GM12878 (cell line): ENCODE data around the gene ACADVL. TPM values are rescaled to one million over a fixed set of nuclear protein-coding genes. Genes with fewer than 3 reads are reported as not detected.

Experiments
- CEBPB ChIP-seq, 2 experiments: fragments of 150-350 bp in 1 of 2; IDR thresholded peaks; 2 replicates each; pipeline ENCODE4 v1.6.1; 2012 to 2014; ENCODE audit warnings: low read depth in 2 of 2, low read length in 2 of 2, borderline replicate concordance in 1 of 2, inconsistent platforms in 1 of 2
- CHD2 ChIP-seq: IDR thresholded peaks from 2 replicates; pipeline ENCODE4 v1.6.1; 2011; ENCODE audit warnings: low read depth, low read length, improper control_type of control experiment, borderline replicate concordance
- CREB1 ChIP-seq: IDR thresholded peaks from 2 replicates; pipeline ENCODE4 v1.6.1; 2012; ENCODE audit warnings: low read depth, mild to moderate bottlenecking, inconsistent platforms
- EED ChIP-seq: sonication (generic); IDR thresholded peaks from 2 replicates; pipeline ENCODE4 v1.6.1; 2016; ENCODE audit warnings: antibody characterized with exemption, low read depth
- HCFC1 ChIP-seq: fragments of 150-350 bp; IDR thresholded peaks from 2 replicates; pipeline ENCODE4 v1.6.1; 2014; ENCODE audit warnings: low read length
- KLF5 ChIP-seq: fragments of 450-650 bp; IDR thresholded peaks from 2 replicates; pipeline ENCODE4 v1.6.1; 2014; ENCODE audit warnings: mild to moderate bottlenecking; ENCODE audit not compliant: partially characterized antibody
- MEF2A ChIP-seq: IDR thresholded peaks from 2 replicates; pipeline ENCODE4 v1.6.1; 2011; ENCODE audit warnings: low read depth, mild to moderate bottlenecking, low read length, moderate library complexity; ENCODE audit not compliant: insufficient read depth
- MTA3 ChIP-seq: IDR thresholded peaks from 2 replicates; pipeline ENCODE4 v1.6.1; 2012; ENCODE audit warnings: low read length, inconsistent platforms, borderline replicate concordance
- MYB ChIP-seq: fragments of 150-350 bp; IDR thresholded peaks from 2 replicates; pipeline ENCODE4 v1.6.1; 2014; ENCODE audit warnings: mild to moderate bottlenecking, low read depth, low read length, borderline replicate concordance
- NR2C1 ChIP-seq: fragments of 450-650 bp; IDR thresholded peaks from 2 replicates; pipeline ENCODE4 v1.6.1; 2017; ENCODE audit warnings: antibody characterized with exemption, mild to moderate bottlenecking, moderate library complexity
- NR2F1 ChIP-seq: fragments of 450-650 bp; conservative IDR thresholded peaks from 2 replicates; pipeline ENCODE4 v1.6.1; 2017; ENCODE audit warnings: mild to moderate bottlenecking
- NRF1 ChIP-seq: conservative IDR thresholded peaks from 2 replicates; pipeline ENCODE4 v1.6.1; 2011; ENCODE audit warnings: mild to moderate bottlenecking, low read depth, low read length, improper control_type of control experiment
- POLR2AphosphoS5 ChIP-seq: IDR thresholded peaks from 2 replicates; pipeline ENCODE4 v1.6.1; 2011; ENCODE audit warnings: mild to moderate bottlenecking, low read length, inconsistent platforms
- SMAD1 ChIP-seq: fragments of 450-650 bp; IDR thresholded peaks from 2 replicates; pipeline ENCODE4 v1.6.1; 2018; ENCODE audit warnings: mild to moderate bottlenecking, low read depth; ENCODE audit not compliant: partially characterized antibody
- SREBF1 ChIP-seq: IDR thresholded peaks from 2 replicates; pipeline ENCODE4 v1.6.1; 2012; ENCODE audit warnings: mild to moderate bottlenecking, low read length
- YBX1 ChIP-seq: fragments of 450-650 bp; IDR thresholded peaks from 2 replicates; pipeline ENCODE4 v1.6.1; 2016; ENCODE audit warnings: antibody characterized with exemption
- YY1 ChIP-seq: IDR thresholded peaks from 2 replicates; pipeline ENCODE4 v1.6.1; 2011; ENCODE audit warnings: low read depth, mild to moderate bottlenecking, low read length
- ZBED1 ChIP-seq: IDR thresholded peaks from 2 replicates; pipeline ENCODE4 v1.6.1; 2016; ENCODE audit warnings: borderline replicate concordance
- polyA plus RNA-seq, 11 experiments: library from polyadenylated mRNA; depleted of rRNA in 4 of 11; unstranded in 6 of 11; stranded (reverse) in 5 of 11; fragments of >200 nt; fragmentation: Nextera tagmentation in 4 of 11; fragmentation: Illumina TruSeq in 1 of 11; extraction: Ambion mirVana in 4 of 11; extraction: Trizol in 1 of 11; gene quantifications; 1 replicate in 1 of 11; 2 replicates in 10 of 11; pipeline versions ENCODE4 v1.2.1 to v1.2.3, GENCODE V29; 2011 to 2016; ENCODE audit warnings: inconsistent platforms in 2 of 11, missing spikeins in 2 of 11, low read depth in 1 of 11
- total RNA-seq, 4 experiments: library from RNA; depleted of rRNA in 3 of 4; stranded (reverse); fragments of >200 nt in 3 of 4; fragmentation: Illumina TruSeq in 1 of 4; extraction: Trizol in 1 of 4; gene quantifications; 2 replicates each; pipeline versions ENCODE4 v1.2.1 to v1.2.3, GENCODE V29; 2013 to 2021
- TF ChIP-seq, protein P1 (sequence below): IDR thresholded peaks from 2 replicates; pipeline ENCODE4 v1.6.1; 2012; ENCODE audit warnings: low read depth, low read length, improper control_type of control experiment
- TF ChIP-seq, protein P2 (sequence below): IDR thresholded peaks from 2 replicates; pipeline ENCODE4 v1.6.1; 2011; ENCODE audit warnings: low read depth, mild to moderate bottlenecking, low read length, moderate library complexity, borderline replicate concordance; ENCODE audit errors: extremely low read depth
- TF ChIP-seq, protein P3 (sequence below): IDR thresholded peaks from 2 replicates; pipeline ENCODE4 v1.6.1; 2012; ENCODE audit warnings: improper control_type of control experiment, low read depth, low read length; ENCODE audit not compliant: insufficient replicate concordance
- TF ChIP-seq, protein P4 (sequence below): fragments of 450-650 bp; IDR thresholded peaks from 2 replicates; pipeline ENCODE4 v1.6.1; 2018; ENCODE audit warnings: mild to moderate bottlenecking, low read depth, moderate library complexity; ENCODE audit not compliant: partially characterized antibody

Gene ACADVL
- total and polyA plus RNA-seq, 10 of the 15 experiments (the other 5 are each of a cell fraction or from before 2014, with no cell fraction given): 25.4 to 232 (median 180) TPM

DNA sequence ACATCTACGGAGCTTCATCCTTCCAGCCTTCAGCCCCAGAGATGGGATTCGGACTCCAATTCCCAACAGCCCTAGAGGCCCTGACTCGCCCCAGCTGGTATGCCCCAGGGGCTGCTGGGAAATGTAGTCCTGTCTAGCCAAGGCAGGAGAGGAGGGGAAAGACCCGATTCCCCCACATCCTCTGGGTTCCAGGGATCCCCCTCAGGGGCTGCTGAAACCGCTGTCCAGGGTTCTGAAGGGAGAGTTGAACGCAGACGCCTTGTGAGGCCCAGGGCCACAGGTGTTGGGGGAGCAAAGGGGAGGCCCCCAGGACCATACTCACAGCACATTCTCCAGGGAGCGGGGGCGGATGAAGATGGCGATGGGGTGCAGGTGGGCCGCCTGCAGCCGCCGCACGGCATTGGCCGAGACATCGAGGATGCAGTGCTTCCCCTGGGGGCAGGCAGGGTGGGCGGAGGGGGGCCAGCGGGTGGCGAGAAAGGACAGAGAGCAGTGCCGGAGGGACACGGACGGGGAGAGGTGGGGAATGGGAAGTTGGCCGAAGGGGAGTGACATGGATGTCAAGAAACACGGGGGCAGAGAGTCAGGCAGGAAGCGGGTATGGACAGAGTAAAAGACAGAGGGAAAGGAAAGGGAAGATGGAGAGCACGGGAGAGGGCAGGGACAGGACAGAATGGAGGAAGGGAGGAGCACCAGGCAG, 28.0 kb upstream of the ACADVL start (continued):
- TF ChIP-seq POLR2AphosphoS5 (no peak), NRF1 (no peak), MTA3 (no peak), YY1 (peak; percentile 79), HCFC1 (peak; percentile 95), SMAD1 (no peak), MEF2A (no peak), NR2C1 (peak; percentile 56), SREBF1 (peak; percentile 42; the same call in 1 of the 2 replicates), ZBED1 (no peak), CHD2 (0 out of 2 replicates have a peak, but pooled peaks have one; percentile 15), CREB1 (peak; percentile 81), CEBPB (IDR thresholded peaks at IDR 0.05; ENCODE audit: borderline replicate concordance in 1 of 2, low read depth in 2 of 2, low read length in 2 of 2) (no peak), YBX1 (no peak), NR2F1 (no peak), MYB (no peak), KLF5 (no peak), EED (no peak)
- TF ChIP-seq, protein P1, sequence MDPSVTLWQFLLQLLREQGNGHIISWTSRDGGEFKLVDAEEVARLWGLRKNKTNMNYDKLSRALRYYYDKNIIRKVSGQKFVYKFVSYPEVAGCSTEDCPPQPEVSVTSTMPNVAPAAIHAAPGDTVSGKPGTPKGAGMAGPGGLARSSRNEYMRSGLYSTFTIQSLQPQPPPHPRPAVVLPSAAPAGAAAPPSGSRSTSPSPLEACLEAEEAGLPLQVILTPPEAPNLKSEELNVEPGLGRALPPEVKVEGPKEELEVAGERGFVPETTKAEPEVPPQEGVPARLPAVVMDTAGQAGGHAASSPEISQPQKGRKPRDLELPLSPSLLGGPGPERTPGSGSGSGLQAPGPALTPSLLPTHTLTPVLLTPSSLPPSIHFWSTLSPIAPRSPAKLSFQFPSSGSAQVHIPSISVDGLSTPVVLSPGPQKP: no peak
- TF ChIP-seq, protein P2, sequence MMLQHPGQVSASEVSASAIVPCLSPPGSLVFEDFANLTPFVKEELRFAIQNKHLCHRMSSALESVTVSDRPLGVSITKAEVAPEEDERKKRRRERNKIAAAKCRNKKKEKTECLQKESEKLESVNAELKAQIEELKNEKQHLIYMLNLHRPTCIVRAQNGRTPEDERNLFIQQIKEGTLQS: peak; percentile 81; the same call in 1 of the 2 replicates
- TF ChIP-seq, protein P3, sequence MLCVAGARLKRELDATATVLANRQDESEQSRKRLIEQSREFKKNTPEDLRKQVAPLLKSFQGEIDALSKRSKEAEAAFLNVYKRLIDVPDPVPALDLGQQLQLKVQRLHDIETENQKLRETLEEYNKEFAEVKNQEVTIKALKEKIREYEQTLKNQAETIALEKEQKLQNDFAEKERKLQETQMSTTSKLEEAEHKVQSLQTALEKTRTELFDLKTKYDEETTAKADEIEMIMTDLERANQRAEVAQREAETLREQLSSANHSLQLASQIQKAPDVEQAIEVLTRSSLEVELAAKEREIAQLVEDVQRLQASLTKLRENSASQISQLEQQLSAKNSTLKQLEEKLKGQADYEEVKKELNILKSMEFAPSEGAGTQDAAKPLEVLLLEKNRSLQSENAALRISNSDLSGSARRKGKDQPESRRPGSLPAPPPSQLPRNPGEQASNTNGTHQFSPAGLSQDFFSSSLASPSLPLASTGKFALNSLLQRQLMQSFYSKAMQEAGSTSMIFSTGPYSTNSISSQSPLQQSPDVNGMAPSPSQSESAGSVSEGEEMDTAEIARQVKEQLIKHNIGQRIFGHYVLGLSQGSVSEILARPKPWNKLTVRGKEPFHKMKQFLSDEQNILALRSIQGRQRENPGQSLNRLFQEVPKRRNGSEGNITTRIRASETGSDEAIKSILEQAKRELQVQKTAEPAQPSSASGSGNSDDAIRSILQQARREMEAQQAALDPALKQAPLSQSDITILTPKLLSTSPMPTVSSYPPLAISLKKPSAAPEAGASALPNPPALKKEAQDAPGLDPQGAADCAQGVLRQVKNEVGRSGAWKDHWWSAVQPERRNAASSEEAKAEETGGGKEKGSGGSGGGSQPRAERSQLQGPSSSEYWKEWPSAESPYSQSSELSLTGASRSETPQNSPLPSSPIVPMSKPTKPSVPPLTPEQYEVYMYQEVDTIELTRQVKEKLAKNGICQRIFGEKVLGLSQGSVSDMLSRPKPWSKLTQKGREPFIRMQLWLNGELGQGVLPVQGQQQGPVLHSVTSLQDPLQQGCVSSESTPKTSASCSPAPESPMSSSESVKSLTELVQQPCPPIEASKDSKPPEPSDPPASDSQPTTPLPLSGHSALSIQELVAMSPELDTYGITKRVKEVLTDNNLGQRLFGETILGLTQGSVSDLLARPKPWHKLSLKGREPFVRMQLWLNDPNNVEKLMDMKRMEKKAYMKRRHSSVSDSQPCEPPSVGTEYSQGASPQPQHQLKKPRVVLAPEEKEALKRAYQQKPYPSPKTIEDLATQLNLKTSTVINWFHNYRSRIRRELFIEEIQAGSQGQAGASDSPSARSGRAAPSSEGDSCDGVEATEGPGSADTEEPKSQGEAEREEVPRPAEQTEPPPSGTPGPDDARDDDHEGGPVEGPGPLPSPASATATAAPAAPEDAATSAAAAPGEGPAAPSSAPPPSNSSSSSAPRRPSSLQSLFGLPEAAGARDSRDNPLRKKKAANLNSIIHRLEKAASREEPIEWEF: no peak
- TF ChIP-seq, protein P4, sequence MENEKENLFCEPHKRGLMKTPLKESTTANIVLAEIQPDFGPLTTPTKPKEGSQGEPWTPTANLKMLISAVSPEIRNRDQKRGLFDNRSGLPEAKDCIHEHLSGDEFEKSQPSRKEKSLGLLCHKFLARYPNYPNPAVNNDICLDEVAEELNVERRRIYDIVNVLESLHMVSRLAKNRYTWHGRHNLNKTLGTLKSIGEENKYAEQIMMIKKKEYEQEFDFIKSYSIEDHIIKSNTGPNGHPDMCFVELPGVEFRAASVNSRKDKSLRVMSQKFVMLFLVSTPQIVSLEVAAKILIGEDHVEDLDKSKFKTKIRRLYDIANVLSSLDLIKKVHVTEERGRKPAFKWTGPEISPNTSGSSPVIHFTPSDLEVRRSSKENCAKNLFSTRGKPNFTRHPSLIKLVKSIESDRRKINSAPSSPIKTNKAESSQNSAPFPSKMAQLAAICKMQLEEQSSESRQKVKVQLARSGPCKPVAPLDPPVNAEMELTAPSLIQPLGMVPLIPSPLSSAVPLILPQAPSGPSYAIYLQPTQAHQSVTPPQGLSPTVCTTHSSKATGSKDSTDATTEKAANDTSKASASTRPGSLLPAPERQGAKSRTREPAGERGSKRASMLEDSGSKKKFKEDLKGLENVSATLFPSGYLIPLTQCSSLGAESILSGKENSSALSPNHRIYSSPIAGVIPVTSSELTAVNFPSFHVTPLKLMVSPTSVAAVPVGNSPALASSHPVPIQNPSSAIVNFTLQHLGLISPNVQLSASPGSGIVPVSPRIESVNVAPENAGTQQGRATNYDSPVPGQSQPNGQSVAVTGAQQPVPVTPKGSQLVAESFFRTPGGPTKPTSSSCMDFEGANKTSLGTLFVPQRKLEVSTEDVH: no peak
